Endothelial cell of umbilical vein (primary cell): ENCODE data around the gene EPB41L2. TPM values are rescaled to one million over a fixed set of nuclear protein-coding genes. Genes with fewer than 3 reads are reported as not detected.

Experiments used
- BruUV-seq: library from RNA; stranded (reverse); fragments of 400-500 nt; replicated peaks from 2 replicates; lab custom pipeline; 2021; lab: Mats Ljungman, UMichigan
- CTCF ChIA-PET: fragments of 300-600, 350-600 bp; sonication (Branson Sonifier 250); formaldehyde crosslinking; loops from one replicate; lab custom pipeline; 2021; ENCODE audit warnings: antibody characterized with exemption, inconsistent platforms; lab: Charles Lee
- POLR2A ChIA-PET: fragments of 300-600, 350-600 bp; sonication (Branson Sonifier 250); formaldehyde crosslinking; loops from one replicate; lab custom pipeline; 2021; ENCODE audit warnings: antibody characterized with exemption, inconsistent platforms; lab: Charles Lee
- DNase-seq: peaks from one replicate; pipeline ENCODE4 v3.0.0-alpha.2; 2011; ENCODE audit warnings: low read depth, low spot score
- FAIRE-seq: peaks from 2 replicates; lab custom pipeline; 2011; peaks lifted over from hg19 to GRCh38; lab: Jason Lieb, UNC
- H2AFZ ChIP-seq: 2 replicates; pipeline ENCODE4 v1.6.0; 2012; ENCODE audit warnings: low read depth, low read length, control low read depth, inconsistent platforms
- H3K27ac ChIP-seq: 2 replicates; pipeline ENCODE4 v1.5.1; 2011; ENCODE audit warnings: low read depth, mild to moderate bottlenecking, control low read depth, low read length, moderate library complexity; ENCODE audit not compliant: insufficient read depth
- H3K27me3 ChIP-seq, 2 experiments: 2 replicates each; pipeline versions ENCODE4 v1.6.0 to v1.6.1; 2011; ENCODE audit warnings: low read length in 2 of 2, mixed read lengths in 1 of 2; ENCODE audit not compliant: control insufficient read depth in 2 of 2, insufficient read depth in 2 of 2
- H3K36me3 ChIP-seq, 2 experiments: 2 replicates in 1 of 2; 3 replicates in 1 of 2; pipeline ENCODE4 v1.5.1; 2011; ENCODE audit warnings: low read length in 2 of 2, mild to moderate bottlenecking in 1 of 2, moderate library complexity in 1 of 2; ENCODE audit not compliant: control insufficient read depth in 2 of 2, insufficient read depth in 2 of 2; ENCODE audit errors: extremely low read depth in 1 of 2
- H3K4me1 ChIP-seq: 3 replicates; pipeline ENCODE4 v1.5.1; 2011; ENCODE audit warnings: mild to moderate bottlenecking, low read length; ENCODE audit not compliant: control insufficient read depth, insufficient read depth; ENCODE audit errors: extremely low read depth
- H3K4me2 ChIP-seq: 2 replicates; pipeline ENCODE4 v1.6.1; 2011; ENCODE audit warnings: low read length, control low read depth, mixed read lengths; ENCODE audit not compliant: insufficient read depth
- H3K4me3 ChIP-seq, 3 experiments: fragments of 200-600 bp in 1 of 3; sonication (generic), shearing (Covaris generic) in 1 of 3; replicated peaks in 1 of 3; 2 replicates each; pipeline ENCODE4 v1.5.1; 2011 to 2016; ENCODE audit warnings: control low read depth in 3 of 3, low read length in 3 of 3, mild to moderate bottlenecking in 2 of 3, inconsistent platforms in 1 of 3, low read depth in 1 of 3, moderate library complexity in 1 of 3; ENCODE audit not compliant: insufficient read depth in 1 of 3
- H3K79me2 ChIP-seq: 2 replicates; pipeline ENCODE4 v1.6.0; 2012; ENCODE audit warnings: low read length, inconsistent platforms; ENCODE audit not compliant: control insufficient read depth, insufficient read depth
- H3K9ac ChIP-seq: replicated peaks from 2 replicates; pipeline ENCODE3; 2011; ENCODE audit warnings: low read length, control low read depth; ENCODE audit not compliant: insufficient read depth; ENCODE audit errors: extremely low read depth
- H3K9me1 ChIP-seq: replicated peaks from 3 replicates; pipeline ENCODE4 v1.6.0; 2011; ENCODE audit warnings: mild to moderate bottlenecking, low read length; ENCODE audit not compliant: control insufficient read depth, insufficient read depth; ENCODE audit errors: extremely low read depth
- H3K9me3 ChIP-seq: replicated peaks from 2 replicates; pipeline ENCODE4 v1.5.1; 2012; ENCODE audit warnings: low read length, inconsistent platforms; ENCODE audit not compliant: control insufficient read depth, insufficient read depth
- H4K20me1 ChIP-seq: replicated peaks from 2 replicates; pipeline ENCODE3; 2011; ENCODE audit warnings: mild to moderate bottlenecking, low read length; ENCODE audit not compliant: control insufficient read depth, insufficient read depth; ENCODE audit errors: extremely low read depth
- EZH2 ChIP-seq: IDR thresholded peaks from 2 replicates; pipeline ENCODE4 v1.6.1; 2012; ENCODE audit warnings: borderline replicate concordance, low read depth, mild to moderate bottlenecking, moderate library complexity, low read length, inconsistent platforms; ENCODE audit not compliant: severe bottlenecking
- FOS ChIP-seq: IDR thresholded peaks from 2 replicates; pipeline ENCODE4 v1.6.1; 2011; ENCODE audit warnings: mild to moderate bottlenecking, low read length, moderate library complexity, borderline replicate concordance; ENCODE audit not compliant: insufficient read depth
- GATA2 ChIP-seq: IDR thresholded peaks from 2 replicates; pipeline ENCODE4 v1.7.0; 2011; ENCODE audit warnings: low read depth, mild to moderate bottlenecking, moderate library complexity, mixed read lengths, low read length; ENCODE audit not compliant: insufficient read length, insufficient read depth
- JUN ChIP-seq: IDR thresholded peaks from 2 replicates; pipeline ENCODE4 v1.6.1; 2011; ENCODE audit warnings: borderline replicate concordance, low read depth; ENCODE audit not compliant: insufficient read length, insufficient read depth
- MYC ChIP-seq: IDR thresholded peaks from one replicate; pipeline ENCODE4 v1.6.1; 2011; ENCODE audit warnings: mild to moderate bottlenecking, low read depth, low read length
- POLR2A ChIP-seq: IDR thresholded peaks from 2 replicates; pipeline ENCODE4 v1.6.1; 2012; ENCODE audit warnings: low read depth, mild to moderate bottlenecking, control low read depth, low read length
- POLR2AphosphoS5 ChIP-seq: IDR thresholded peaks from 2 replicates; pipeline ENCODE4 v1.6.1; 2012; ENCODE audit warnings: low read depth, mild to moderate bottlenecking, control low read depth, low read length, moderate library complexity; ENCODE audit not compliant: insufficient read depth
- dilution Hi-C: fragments of 300-500 bp; cut with MboI; formaldehyde crosslinking; loops from one replicate; pipeline ENCODE4 v1.15.0; 2019; ENCODE audit warnings: low sequenced_read_pairs; ENCODE audit not compliant: extremely low pct_ligation_motif_present
- intact Hi-C: fragments of 100-400 bp; cut with micrococcal nuclease; formaldehyde crosslinking; loops from one replicate; pipeline ENCODE4 v1.10.0; 2022
- polyA plus RNA-seq, 4 experiments: library from polyadenylated mRNA; depleted of rRNA in 3 of 4; stranded (reverse) in 3 of 4; unstranded in 1 of 4; fragments of >200 nt; gene quantifications; 2 replicates each; pipeline versions ENCODE4 v1.2.1 to v1.2.3, GENCODE V29; 2011 to 2012; ENCODE audit warnings: missing spikeins in 1 of 4
- total RNA-seq: library from RNA; stranded (reverse); gene quantifications from 2 replicates; pipeline ENCODE4 v1.2.3, GENCODE V29; 2021
- TF ChIP-seq, protein P1 (sequence below): IDR thresholded peaks from 2 replicates; pipeline ENCODE4 v1.6.1; 2011; ENCODE audit not compliant: insufficient read depth, insufficient read length
- TF ChIP-seq, protein P2 (sequence below), 2 donors: IDR thresholded peaks; 1 replicate in 1 of 2; 2 replicates in 1 of 2; pipeline ENCODE4 v1.5.1; 2011; ENCODE audit warnings: low read length in 2 of 2, mild to moderate bottlenecking in 2 of 2, moderate library complexity in 2 of 2, control low read depth in 1 of 2, inconsistent platforms in 1 of 2, low read depth in 1 of 2; ENCODE audit not compliant: insufficient read depth in 1 of 2; ENCODE audit errors: extremely low read depth in 1 of 2

EPB41L2 gene
- total and polyA plus RNA-seq, 2 donors (not counting 3 experiments of a cell fraction or from before 2014, with no cell fraction given), result 26.5 to 87.7 TPM

DNA sequence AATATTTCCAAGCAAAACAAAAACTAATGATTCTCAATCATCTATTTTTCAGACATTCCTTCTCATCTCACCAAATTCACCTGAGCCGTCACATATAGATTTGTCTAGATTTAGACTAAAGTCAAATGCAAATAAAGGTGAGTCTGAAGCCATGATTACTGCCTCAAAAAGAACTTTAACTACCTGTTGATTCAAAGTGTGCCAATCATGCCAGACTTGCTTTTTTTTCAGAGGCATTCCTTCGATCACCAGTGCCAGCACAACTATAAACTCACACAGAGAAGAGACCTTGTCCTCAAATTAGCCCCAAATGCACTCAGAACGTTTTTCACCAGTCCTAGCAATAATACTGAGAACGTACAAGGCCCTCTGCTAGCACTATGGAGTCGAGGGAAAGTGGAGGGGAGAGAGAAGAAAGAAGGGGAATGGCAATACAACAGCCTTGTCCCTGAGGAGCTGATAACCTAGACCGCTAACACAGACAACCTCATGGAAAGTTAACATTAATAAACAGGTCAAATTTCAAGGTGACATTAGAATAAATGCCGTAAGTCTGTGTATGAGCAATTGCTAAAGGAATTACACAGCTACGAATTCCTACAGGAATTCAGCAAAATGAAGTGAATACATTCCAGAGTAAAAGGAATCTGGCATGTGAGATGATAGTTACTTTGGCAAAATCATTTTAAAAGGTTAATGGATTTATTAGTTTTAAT lies 60.9 kb downstream of the EPB41L2 start:
- Histone ChIP-seq H3K79me2 (peaks cover 61% of the 10 kb centered on the region), H3K9me1 (no peaks in the 10 kb centered on the region), H3K36me3 (no peaks in the 10 kb centered on the region), H2AFZ (no peak overlapping the region), H3K4me3 (no peak overlapping the region), H4K20me1 (no peaks in the 10 kb centered on the region), H3K27me3 (no peaks in the 10 kb centered on the region), H3K27ac (no peak overlapping the region), H3K9me3 (no peaks in the 10 kb centered on the region), H3K9ac (no peak overlapping the region), H3K4me2 (no peak overlapping the region), H3K4me1 (peaks cover 5% of the 10 kb centered on the region)
- FAIRE-seq, result no peak
- CTCF ChIA-PET, result interaction anchor here (1.4 to 3.1 kb wide), 2 partner anchors 12 to 14 kb away, joined by 3 to 12 read pairs; no protein-coding TSS in a partner anchor
- no peak for DNase-seq
- intact Hi-C loops, result no loop called here
- POLR2A ChIA-PET, result no interaction called here
- dilution Hi-C loops, result no loop called here
- BruUV-seq, result no TSS peak
- TF ChIP-seq POLR2A (no peak), MYC (no peak), GATA2 (no peak), EZH2 (no peak), FOS (no peak), JUN (no peak), POLR2AphosphoS5 (no peak)
- TF ChIP-seq, protein P1, sequence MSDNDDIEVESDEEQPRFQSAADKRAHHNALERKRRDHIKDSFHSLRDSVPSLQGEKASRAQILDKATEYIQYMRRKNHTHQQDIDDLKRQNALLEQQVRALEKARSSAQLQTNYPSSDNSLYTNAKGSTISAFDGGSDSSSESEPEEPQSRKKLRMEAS, result no peak
- TF ChIP-seq, protein P2, sequence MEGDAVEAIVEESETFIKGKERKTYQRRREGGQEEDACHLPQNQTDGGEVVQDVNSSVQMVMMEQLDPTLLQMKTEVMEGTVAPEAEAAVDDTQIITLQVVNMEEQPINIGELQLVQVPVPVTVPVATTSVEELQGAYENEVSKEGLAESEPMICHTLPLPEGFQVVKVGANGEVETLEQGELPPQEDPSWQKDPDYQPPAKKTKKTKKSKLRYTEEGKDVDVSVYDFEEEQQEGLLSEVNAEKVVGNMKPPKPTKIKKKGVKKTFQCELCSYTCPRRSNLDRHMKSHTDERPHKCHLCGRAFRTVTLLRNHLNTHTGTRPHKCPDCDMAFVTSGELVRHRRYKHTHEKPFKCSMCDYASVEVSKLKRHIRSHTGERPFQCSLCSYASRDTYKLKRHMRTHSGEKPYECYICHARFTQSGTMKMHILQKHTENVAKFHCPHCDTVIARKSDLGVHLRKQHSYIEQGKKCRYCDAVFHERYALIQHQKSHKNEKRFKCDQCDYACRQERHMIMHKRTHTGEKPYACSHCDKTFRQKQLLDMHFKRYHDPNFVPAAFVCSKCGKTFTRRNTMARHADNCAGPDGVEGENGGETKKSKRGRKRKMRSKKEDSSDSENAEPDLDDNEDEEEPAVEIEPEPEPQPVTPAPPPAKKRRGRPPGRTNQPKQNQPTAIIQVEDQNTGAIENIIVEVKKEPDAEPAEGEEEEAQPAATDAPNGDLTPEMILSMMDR (IDR thresholded peaks at IDR 0.05; ENCODE audit: extremely low read depth in 1 of 2, insufficient read depth in 1 of 2, low read depth in 1 of 2, low read length in 2 of 2), result no peak
